ENCODE data around the gene UPK3A. TPM values are rescaled to one million over a fixed set of nuclear protein-coding genes. Genes with fewer than 3 reads are reported as not detected.
"Not testable (repeated sequence)": the region's sequence is repeated elsewhere in the genome, so short reads cannot be mapped to it uniquely, and the experiment has no call there.

UPK3A gene
- total RNA-seq, 1 donor from 2014 or later: 0.87 TPM

DNA sequence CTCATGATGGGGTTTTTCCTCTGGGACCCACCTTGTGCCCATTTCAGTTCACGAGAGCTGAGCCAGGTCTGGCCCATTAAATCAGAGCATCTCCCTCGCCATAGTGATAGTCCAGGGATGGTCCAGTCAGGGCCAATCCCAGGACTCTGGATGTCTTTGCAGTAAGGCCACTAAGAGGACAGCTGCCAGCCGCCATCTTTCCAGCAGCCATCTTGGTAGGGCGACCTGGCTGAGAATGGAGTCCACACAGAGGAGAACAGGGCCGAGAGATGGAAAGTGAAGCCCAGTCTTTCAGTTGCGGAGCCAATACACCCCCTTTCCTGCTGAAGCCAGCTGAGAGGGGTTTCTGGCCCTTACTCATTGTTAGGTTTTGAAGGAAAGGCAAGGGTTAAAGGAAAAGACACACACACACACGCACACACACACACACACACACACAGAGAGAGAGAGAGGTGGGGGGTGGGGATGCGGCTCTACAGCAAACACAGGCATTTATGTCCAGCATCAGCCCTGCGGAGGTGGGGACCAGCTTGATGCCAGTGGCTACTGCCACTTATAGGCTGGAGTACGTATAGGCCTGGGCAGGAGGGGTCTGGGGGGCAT is 31.6 kb upstream of the UPK3A start:
- Mint-ChIP-seq H3K4me3 (no peak overlapping the region), H3K9me3 (peaks cover 8% of the 10 kb centered on the region), H3K27ac (no peak overlapping the region), H3K4me1 (no peaks in the 10 kb centered on the region), H3K36me3 (no peaks in the 10 kb centered on the region), H3K27me3 (ENCODE audit: low read depth) (no peaks in the 10 kb centered on the region)
- no peak for DNase-seq (ENCODE audit: low spot score in 2 of 2, unreplicated experiment in 2 of 2)
- TF ChIP-seq, protein P1, sequence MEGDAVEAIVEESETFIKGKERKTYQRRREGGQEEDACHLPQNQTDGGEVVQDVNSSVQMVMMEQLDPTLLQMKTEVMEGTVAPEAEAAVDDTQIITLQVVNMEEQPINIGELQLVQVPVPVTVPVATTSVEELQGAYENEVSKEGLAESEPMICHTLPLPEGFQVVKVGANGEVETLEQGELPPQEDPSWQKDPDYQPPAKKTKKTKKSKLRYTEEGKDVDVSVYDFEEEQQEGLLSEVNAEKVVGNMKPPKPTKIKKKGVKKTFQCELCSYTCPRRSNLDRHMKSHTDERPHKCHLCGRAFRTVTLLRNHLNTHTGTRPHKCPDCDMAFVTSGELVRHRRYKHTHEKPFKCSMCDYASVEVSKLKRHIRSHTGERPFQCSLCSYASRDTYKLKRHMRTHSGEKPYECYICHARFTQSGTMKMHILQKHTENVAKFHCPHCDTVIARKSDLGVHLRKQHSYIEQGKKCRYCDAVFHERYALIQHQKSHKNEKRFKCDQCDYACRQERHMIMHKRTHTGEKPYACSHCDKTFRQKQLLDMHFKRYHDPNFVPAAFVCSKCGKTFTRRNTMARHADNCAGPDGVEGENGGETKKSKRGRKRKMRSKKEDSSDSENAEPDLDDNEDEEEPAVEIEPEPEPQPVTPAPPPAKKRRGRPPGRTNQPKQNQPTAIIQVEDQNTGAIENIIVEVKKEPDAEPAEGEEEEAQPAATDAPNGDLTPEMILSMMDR (IDR thresholded peaks at IDR 0.05; ENCODE audit: unreplicated experiment): no peak

GRCh38 chr22:45254388-45254787 is 30.4 kb upstream of the UPK3A start:
- Mint-ChIP-seq H3K4me3 (no peak overlapping the region), H3K36me3 (no peaks in the 10 kb centered on the region), H3K4me1 (no peaks in the 10 kb centered on the region), H3K27me3 (ENCODE audit: low read depth) (no peaks in the 10 kb centered on the region), H3K9me3 (peaks cover 9% of the 10 kb centered on the region), H3K27ac (no peak overlapping the region)
- DNase-seq (ENCODE audit: low spot score in 2 of 2, unreplicated experiment in 2 of 2): no peak
- TF ChIP-seq, protein P1 (IDR thresholded peaks at IDR 0.05; ENCODE audit: unreplicated experiment): no peak

DNA sequence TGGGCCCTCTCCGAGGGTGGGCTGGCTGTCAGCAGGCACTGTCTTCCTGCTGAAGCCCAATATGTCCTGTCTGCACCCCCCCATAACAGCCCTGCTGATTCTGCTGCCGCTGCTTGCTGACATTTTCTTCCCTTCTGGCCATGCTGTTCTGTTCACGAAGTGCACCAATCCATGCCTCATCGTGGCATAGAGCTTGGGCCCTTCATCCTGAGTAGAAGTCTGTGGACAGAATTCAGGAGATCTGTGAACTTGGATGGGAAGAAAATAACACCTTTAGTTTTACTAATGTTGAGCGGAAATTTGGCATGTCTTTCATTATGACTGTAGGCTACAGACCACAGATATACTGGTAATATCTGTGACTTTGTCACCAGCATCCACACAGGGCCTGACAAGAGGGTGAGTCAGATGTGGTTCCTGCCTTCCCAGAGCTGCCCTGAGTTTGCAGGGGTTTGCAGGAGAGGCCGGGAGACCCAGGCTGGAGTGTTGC is 29.9 kb upstream of the UPK3A start:
- Mint-ChIP-seq H3K27ac (no peak overlapping the region), H3K9me3 (peaks cover 9% of the 10 kb centered on the region), H3K36me3 (no peaks in the 10 kb centered on the region), H3K4me1 (no peaks in the 10 kb centered on the region), H3K27me3 (ENCODE audit: low read depth) (no peaks in the 10 kb centered on the region), H3K4me3 (no peak overlapping the region)
- DNase-seq (ENCODE audit: low spot score in 2 of 2, unreplicated experiment in 2 of 2): no peak
- TF ChIP-seq, protein P1 (IDR thresholded peaks at IDR 0.05; ENCODE audit: unreplicated experiment): no peak

DNA sequence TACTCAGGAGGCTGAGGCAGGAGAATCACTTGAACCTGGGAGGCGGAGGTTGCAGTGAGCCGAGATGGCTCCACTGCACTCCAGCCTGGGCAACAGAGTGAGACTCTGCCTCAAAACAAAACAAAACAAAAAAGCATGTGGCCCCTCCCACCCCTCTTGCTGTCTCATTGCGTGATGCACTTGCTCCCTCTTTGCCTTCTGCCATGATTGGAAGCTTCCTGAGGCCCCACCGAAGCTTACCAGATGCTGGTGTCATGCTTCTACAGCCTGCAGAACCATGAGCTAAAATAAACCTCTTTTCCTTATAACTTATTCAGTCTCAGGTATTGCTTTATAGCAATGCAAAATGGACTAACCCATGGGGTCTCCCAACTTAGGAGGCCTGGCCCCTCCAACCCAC is 26.8 kb upstream of the UPK3A start:
- H3K4me1 Mint-ChIP-seq; H3K27ac Mint-ChIP-seq; DNase-seq (ENCODE audit: low spot score in 2 of 2, unreplicated experiment in 2 of 2); H3K27me3 Mint-ChIP-seq (ENCODE audit: low read depth); H3K36me3 Mint-ChIP-seq; H3K9me3 Mint-ChIP-seq; H3K4me3 Mint-ChIP-seq: not testable (repeated sequence)

DNA sequence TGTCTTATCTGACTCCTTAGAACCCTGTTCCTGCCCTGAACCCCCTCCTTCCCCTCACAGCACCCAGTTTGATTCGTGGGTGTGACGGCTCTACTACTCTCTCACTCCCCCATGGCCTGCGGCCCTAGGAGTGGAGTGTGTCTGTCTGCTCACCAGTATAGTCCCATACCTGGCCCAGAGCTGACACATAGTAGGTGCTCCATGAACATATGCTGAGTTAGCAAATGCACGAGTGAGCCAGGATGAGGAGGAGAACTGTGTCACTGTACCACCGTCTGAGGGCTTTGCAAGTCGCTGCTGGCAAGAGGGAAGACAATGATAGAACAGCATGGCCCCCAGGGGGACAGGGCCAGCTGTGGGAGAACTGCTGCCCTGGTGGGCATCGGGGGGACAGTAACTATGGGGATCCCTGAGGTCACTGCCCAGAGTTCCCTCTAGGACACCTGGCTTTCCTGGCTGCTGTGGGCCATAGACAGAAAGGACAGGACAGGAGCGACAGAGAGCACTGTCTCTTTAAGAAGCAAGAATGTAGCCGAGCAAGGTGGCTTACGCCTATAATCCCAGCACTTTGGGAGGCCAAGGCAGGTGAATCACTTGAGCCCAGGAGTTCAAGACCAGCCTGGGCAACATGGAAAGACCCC is 24.9 kb upstream of the UPK3A start:
- Mint-ChIP-seq H3K27ac (no peak overlapping the region), H3K9me3 (peaks cover 9% of the 10 kb centered on the region), H3K27me3 (ENCODE audit: low read depth) (no peaks in the 10 kb centered on the region), H3K36me3 (no peaks in the 10 kb centered on the region), H3K4me1 (peaks cover 6% of the 10 kb centered on the region), H3K4me3 (no peak overlapping the region)
- TF ChIP-seq, protein P1 (IDR thresholded peaks at IDR 0.05; ENCODE audit: unreplicated experiment): no peak
- DNase-seq (ENCODE audit: low spot score in 2 of 2, unreplicated experiment in 2 of 2): no peak

DNA sequence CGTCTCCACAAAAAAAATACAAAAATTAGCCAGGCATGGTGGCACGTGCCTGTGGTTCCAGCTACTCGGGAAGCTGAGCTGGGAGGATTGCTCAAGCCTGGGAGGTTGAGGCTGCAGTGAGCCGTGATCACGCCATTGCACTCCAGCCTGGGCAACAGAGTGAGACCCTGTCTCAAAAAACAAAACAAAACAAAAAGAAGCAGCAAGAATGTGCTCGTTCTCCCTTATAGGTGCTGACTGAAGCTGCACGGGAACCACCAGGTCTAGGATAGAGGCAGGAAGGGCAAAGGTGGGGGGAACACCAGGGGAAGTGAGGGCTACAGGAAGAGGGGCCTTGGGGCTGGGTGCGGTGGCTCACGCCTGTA is 24.4 kb upstream of the UPK3A start:
- H3K27ac Mint-ChIP-seq; H3K4me3 Mint-ChIP-seq; H3K36me3 Mint-ChIP-seq; H3K4me1 Mint-ChIP-seq; H3K9me3 Mint-ChIP-seq; H3K27me3 Mint-ChIP-seq (ENCODE audit: low read depth); DNase-seq (ENCODE audit: low spot score in 2 of 2, unreplicated experiment in 2 of 2): not testable (repeated sequence)

Data from mesothelial cell of epicardium (in vitro differentiated cells).